HCT116 (cell line): ENCODE measurements around the gene ATP12A. TPM values are rescaled to one million over a fixed set of nuclear protein-coding genes. Genes with fewer than 3 reads are reported as not detected.

ENCODE experiments used
- ATAC-seq: fragments of 200-7000 bp; cut with Tn5 transposase; 2 replicates; pipeline ENCODE4 v1.9.1; 2020; ENCODE audit warnings: mild to moderate bottlenecking, moderate library complexity
- BruUV-seq: library from RNA; stranded (reverse); fragments of 400-500 nt; replicated peaks from 2 replicates; lab custom pipeline; 2021; lab: Mats Ljungman, UMichigan
- CTCF ChIA-PET: fragments of 300-600 bp; sonication (Branson Sonifier 250); formaldehyde crosslinking; loops from one replicate; lab custom pipeline; 2021; ENCODE audit warnings: antibody characterized with exemption; lab: Charles Lee
- POLR2A ChIA-PET: fragments of 300-600, 350-600 bp; sonication (Branson Sonifier 250); formaldehyde crosslinking; loops from one replicate; lab custom pipeline; 2021; ENCODE audit warnings: antibody characterized with exemption; lab: Charles Lee
- RAD21 ChIA-PET, 2 experiments: fragments of 300-600 bp; sonication (Branson Sonifier 250); formaldehyde crosslinking; loops; one replicate each; lab custom pipeline; 2023; ENCODE audit warnings: low total read pairs in 2 of 2; ENCODE audit not compliant: uncharacterized antibody in 2 of 2, unreplicated experiment in 2 of 2, low non-redundant PET in 1 of 2; lab: Charles Lee
- DNase-seq: peaks from one replicate; pipeline ENCODE4 v3.0.0-alpha.2; 2010; ENCODE audit warnings: low read depth, low spot score
- H2AFZ ChIP-seq: fragments of 200-600 bp; shearing (Covaris generic), sonication (generic); 2 replicates; pipeline ENCODE4 v1.6.1; 2017; ENCODE audit warnings: low read depth, mixed run types, mixed read lengths, antibody characterized with exemption, low read length; ENCODE audit not compliant: poor library complexity, severe bottlenecking
- H3K27ac ChIP-seq: 2 replicates; pipeline ENCODE4 v1.5.1; 2012; ENCODE audit warnings: low read depth, low read length
- H3K27me3 ChIP-seq: fragments of 200-600 bp; sonication (generic); 2 replicates; pipeline ENCODE4 v1.6.1; 2016; ENCODE audit warnings: mixed run types, low read length, mixed read lengths; ENCODE audit not compliant: insufficient read depth
- H3K36me3 ChIP-seq, 2 experiments: fragments of 200-500 bp in 1 of 2; fragments of 200-600 bp in 1 of 2; sonication (Bioruptor generic) in 1 of 2; sonication (generic) in 1 of 2; 2 replicates each; pipeline versions ENCODE4 v1.5.1 to v1.6.1; 2014 to 2016; ENCODE audit warnings: low read length in 2 of 2, inconsistent platforms in 1 of 2, mixed read lengths in 1 of 2, mixed run types in 1 of 2; ENCODE audit not compliant: insufficient read depth in 2 of 2, control insufficient read depth in 1 of 2
- H3K4me1 ChIP-seq, 2 experiments: fragments of 200-600 bp in 1 of 2; sonication (generic) in 1 of 2; 2 replicates each; pipeline versions ENCODE4 v1.5.1 to v1.6.1; 2012 to 2017; ENCODE audit warnings: low read length in 2 of 2, inconsistent platforms in 1 of 2, mild to moderate bottlenecking in 1 of 2, mixed read lengths in 1 of 2, mixed run types in 1 of 2, moderate library complexity in 1 of 2; ENCODE audit not compliant: insufficient read depth in 2 of 2, control insufficient read depth in 1 of 2
- H3K4me2 ChIP-seq: fragments of 200-600 bp; sonication (generic); 2 replicates; pipeline ENCODE4 v1.6.1; 2017; ENCODE audit warnings: mixed run types, low read length, mixed read lengths
- H3K4me3 ChIP-seq, 2 experiments: fragments of 200-600 bp in 1 of 2; sonication (generic) in 1 of 2; replicated peaks in 1 of 2; 2 replicates each; pipeline ENCODE4 v1.5.1; 2011 to 2016; ENCODE audit warnings: low read length in 2 of 2, control low read depth in 1 of 2, low read depth in 1 of 2, mild to moderate bottlenecking in 1 of 2, mixed read lengths in 1 of 2, mixed run types in 1 of 2
- H3K79me2 ChIP-seq: fragments of 200-600 bp; sonication (generic); 2 replicates; pipeline ENCODE4 v1.6.1; 2017; ENCODE audit warnings: mild to moderate bottlenecking, mixed run types, low read length, moderate library complexity, mixed read lengths; ENCODE audit not compliant: insufficient read depth
- H3K9ac ChIP-seq: fragments of 200-600 bp; sonication (generic); 2 replicates; pipeline ENCODE4 v1.6.1; 2016; ENCODE audit warnings: low read length, mixed read lengths
- H3K9me2 ChIP-seq: fragments of 200-600 bp; sonication (generic), shearing (Covaris generic); 2 replicates; pipeline ENCODE4 v1.6.1; 2017; ENCODE audit warnings: mixed run types, mild to moderate bottlenecking, moderate library complexity; ENCODE audit not compliant: insufficient read depth
- H3K9me3 ChIP-seq, 2 experiments: fragments of 200-500 bp in 1 of 2; fragments of 200-600 bp in 1 of 2; sonication (Bioruptor generic) in 1 of 2; sonication (generic) in 1 of 2; 2 replicates each; pipeline ENCODE4 v1.6.1; 2014 to 2017; ENCODE audit warnings: low read length in 2 of 2, mixed read lengths in 2 of 2, inconsistent platforms in 1 of 2, low read depth in 1 of 2, mild to moderate bottlenecking in 1 of 2, mixed run types in 1 of 2, moderate library complexity in 1 of 2; ENCODE audit not compliant: control insufficient read depth in 1 of 2, insufficient read depth in 1 of 2
- H4K20me1 ChIP-seq: fragments of 200-600 bp; sonication (generic), shearing (Covaris generic); 2 replicates; pipeline ENCODE4 v1.6.1; 2017; ENCODE audit warnings: mixed run types, mild to moderate bottlenecking, moderate library complexity; ENCODE audit not compliant: insufficient read depth
- ATF3 ChIP-seq: IDR thresholded peaks from 2 replicates; pipeline ENCODE4 v1.6.1; 2012
- CBX3 ChIP-seq: IDR thresholded peaks from 2 replicates; pipeline ENCODE4 v1.6.1; 2012; ENCODE audit warnings: low read depth
- CEBPB ChIP-seq: IDR thresholded peaks from 2 replicates; pipeline ENCODE4 v1.6.1; 2012; ENCODE audit warnings: low read depth
- CTCF ChIP-seq, 3 experiments: fragments of 200-600 bp in 1 of 3; sonication (generic) in 1 of 3; IDR thresholded peaks in 2 of 3; conservative IDR thresholded peaks in 1 of 3; 2 replicates each; pipeline ENCODE4 v1.5.1; 2012 to 2017; ENCODE audit warnings: low read depth in 2 of 3, low read length in 2 of 3, antibody characterized with exemption in 1 of 3, borderline replicate concordance in 1 of 3, control low read depth in 1 of 3, mild to moderate bottlenecking in 1 of 3, mixed read lengths in 1 of 3, mixed run types in 1 of 3, moderate library complexity in 1 of 3; ENCODE audit not compliant: insufficient read depth in 1 of 3
- EZH2phosphoT487 ChIP-seq: fragments of 200-600 bp; IDR thresholded peaks from 2 replicates; pipeline ENCODE4 v1.6.1; 2018; ENCODE audit warnings: antibody characterized with exemption, borderline replicate concordance
- JUND ChIP-seq: IDR thresholded peaks from 2 replicates; pipeline ENCODE4 v1.6.1; 2012
- MAX ChIP-seq: IDR thresholded peaks from 2 replicates; pipeline ENCODE4 v1.6.1; 2012
- POLR2AphosphoS5 ChIP-seq: IDR thresholded peaks from 2 replicates; pipeline ENCODE4 v1.6.1; 2011; ENCODE audit warnings: mild to moderate bottlenecking, low read depth, low read length, moderate library complexity
- RAD21 ChIP-seq: IDR thresholded peaks from 2 replicates; pipeline ENCODE4 v1.6.1; 2012; ENCODE audit warnings: low read depth, mild to moderate bottlenecking
- SP1 ChIP-seq: IDR thresholded peaks from 2 replicates; pipeline ENCODE4 v1.6.1; 2012; ENCODE audit warnings: low read depth
- YY1 ChIP-seq: IDR thresholded peaks from 2 replicates; pipeline ENCODE4 v1.6.1; 2011; ENCODE audit warnings: low read length, low read depth, moderate library complexity, mild to moderate bottlenecking; ENCODE audit not compliant: insufficient replicate concordance; ENCODE audit errors: extremely low read depth
- ZBTB33 ChIP-seq: IDR thresholded peaks from 2 replicates; pipeline ENCODE4 v1.6.1; 2011; ENCODE audit warnings: mild to moderate bottlenecking, low read length, moderate library complexity; ENCODE audit not compliant: insufficient replicate concordance; ENCODE audit errors: extremely low read depth
- ZFX ChIP-seq: fragments of 450-650 bp; IDR thresholded peaks from 2 replicates; pipeline ENCODE4 v1.6.1; 2017
- ZNF274 ChIP-seq: fragments of 200-500 bp; sonication (Bioruptor generic); IDR thresholded peaks from 2 replicates; pipeline ENCODE4 v1.6.1; 2014; ENCODE audit warnings: mild to moderate bottlenecking, low read depth, low read length, inconsistent platforms
- intact Hi-C: fragments of 100-400 bp; cut with micrococcal nuclease; formaldehyde crosslinking; loops from 2 replicates; pipeline ENCODE4 v1.10.0; 2022
- total RNA-seq: library from RNA; stranded (reverse); gene quantifications from one replicate; pipeline ENCODE4 v1.2.1, GENCODE V29; 2021; ENCODE audit not compliant: unreplicated experiment

ATP12A gene
- total RNA-seq, 1 experiment from 2014 or later, result 0.30 TPM

- H3K9me3 ChIP-seq, result no peaks in the 10 kb centered on the region
- CTCF ChIA-PET, result no interaction called here
- H3K36me3 ChIP-seq, result no peaks in the 10 kb centered on the region
- TF ChIP-seq JUND (no peak), POLR2AphosphoS5 (no peak), CBX3 (no peak), EZH2phosphoT487 (no peak), CTCF (IDR thresholded peaks at IDR 0.05 in 2 of 3, conservative IDR thresholded peaks at IDR 0.05 in 1 of 3; ENCODE audit: borderline replicate concordance in 1 of 3, insufficient read depth in 1 of 3, low read depth in 2 of 3, low read length in 2 of 3) (no peak), SP1 (no peak), YY1 (no peak), ATF3 (no peak)
- TF ChIP-seq, all 23 proteins: peak for 0
- Histone ChIP-seq H3K27ac (no peak overlapping the region), H2AFZ (no peak overlapping the region), H3K27me3 (peaks cover 19% of the 10 kb centered on the region), H3K4me3 (no peak overlapping the region), H3K4me1 (no peaks in the 10 kb centered on the region), H3K9me2 (no peaks in the 10 kb centered on the region), H4K20me1 (no peaks in the 10 kb centered on the region), H3K4me2 (no peak overlapping the region), H3K79me2 (no peaks in the 10 kb centered on the region), H3K9ac (no peak overlapping the region)
- RAD21 ChIA-PET, result no interaction called here
- DNase-seq (no peak), ATAC-seq (no peak)
- intact Hi-C loops, result no loop called here
- POLR2A ChIA-PET, result no interaction called here
- BruUV-seq, result no TSS peak
Measured at GRCh38 chr13:24699541-24699940, 19.3 kb downstream of the ATP12A start.

- DNase-seq (no peak), ATAC-seq (no peak)
- no peak overlapping the region for H2AFZ ChIP-seq
- H3K9me3 ChIP-seq, result no peaks in the 10 kb centered on the region
- no peaks in the 10 kb centered on the region for H3K4me1 ChIP-seq
- intact Hi-C loops, result no loop called here
- no peak overlapping the region for H3K27ac ChIP-seq
- H3K27me3 ChIP-seq, result peaks cover 19% of the 10 kb centered on the region
- no peak overlapping the region for H3K4me2 ChIP-seq
- POLR2A ChIA-PET, result no interaction called here
- no peak overlapping the region for H3K4me3 ChIP-seq
- H4K20me1 ChIP-seq, result no peaks in the 10 kb centered on the region
- H3K79me2 ChIP-seq, result no peaks in the 10 kb centered on the region
- no peaks in the 10 kb centered on the region for H3K9me2 ChIP-seq
- CTCF ChIA-PET, result no interaction called here
- H3K9ac ChIP-seq, result no peak overlapping the region
- BruUV-seq, result no TSS peak
- H3K36me3 ChIP-seq, result no peaks in the 10 kb centered on the region
- RAD21 ChIA-PET, result no interaction called here
- TF ChIP-seq ZFX (no peak), EZH2phosphoT487 (no peak), CBX3 (no peak), CTCF (IDR thresholded peaks at IDR 0.05 in 2 of 3, conservative IDR thresholded peaks at IDR 0.05 in 1 of 3; ENCODE audit: borderline replicate concordance in 1 of 3, insufficient read depth in 1 of 3, low read depth in 2 of 3, low read length in 2 of 3) (no peak), ZNF274 (no peak), MAX (no peak), JUND (no peak), CEBPB (no peak), RAD21 (no peak), ZBTB33 (no peak)
Measured at GRCh38 chr13:24700539-24700938, 20.3 kb downstream of the ATP12A start.
